Measurements from ENCODE around the gene PC.
"Not testable (repeated sequence)": the region's sequence is repeated elsewhere in the genome, so short reads cannot be mapped to it uniquely, and the experiment has no call there.

PC gene

DNA sequence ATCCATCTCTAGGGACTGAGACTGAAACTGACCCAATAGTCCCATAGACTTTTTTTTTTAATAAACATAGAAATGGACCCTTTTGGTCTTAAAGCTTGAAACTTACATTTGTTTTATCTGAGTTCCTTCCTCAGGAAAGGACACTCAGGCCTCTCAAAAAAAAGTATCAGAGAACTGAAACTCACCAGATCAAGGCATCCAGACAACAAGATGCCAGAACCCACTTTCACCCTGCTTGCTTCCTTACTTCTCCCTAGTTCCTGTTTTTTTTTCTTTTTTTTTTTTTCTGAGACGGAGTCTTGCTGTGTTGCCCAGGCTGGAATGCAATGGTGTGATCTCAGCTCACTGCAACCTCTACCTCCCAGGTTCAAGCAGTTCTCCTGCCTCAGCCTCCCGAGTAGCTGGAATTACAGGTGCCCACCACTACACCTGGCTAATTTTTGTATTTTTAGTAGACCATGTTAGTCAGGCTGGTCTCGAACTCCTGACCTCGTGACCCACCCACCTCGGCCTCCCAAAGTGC, 3.6 kb upstream of the PC start:
- H3K27me3 ChIP-seq (ENCODE audit: control insufficient read depth in 1 of 2, insufficient read depth in 1 of 2, low read length in 2 of 2); H3K18ac ChIP-seq (ENCODE audit: low read depth in 1 of 2, low read length in 2 of 2); H2BK120ac ChIP-seq (ENCODE audit: low read depth, low read length); H2BK12ac ChIP-seq (ENCODE audit: low read length in 2 of 2); H3K27ac ChIP-seq (ENCODE audit: low read length, poor library complexity, severe bottlenecking); H3K14ac ChIP-seq (ENCODE audit: low read length in 2 of 2); H4K91ac ChIP-seq (ENCODE audit: low read length); H2AK5ac ChIP-seq (ENCODE audit: low read length, severe bottlenecking); H3K9me3 ChIP-seq (ENCODE audit: control insufficient read depth, low read length); H3K36me3 ChIP-seq (ENCODE audit: control insufficient read depth in 1 of 2, insufficient read depth in 2 of 2, low read depth in 1 of 2, low read length in 2 of 2); H3K4me3 ChIP-seq (ENCODE audit: insufficient read depth in 1 of 2, low read depth in 1 of 2, low read length in 2 of 2); H2AFZ ChIP-seq (ENCODE audit: low read depth, low read length); H4K8ac ChIP-seq (ENCODE audit: low read length); H3K79me1 ChIP-seq (replicated peaks; ENCODE audit: low read length, poor library complexity, severe bottlenecking); H2BK15ac ChIP-seq (ENCODE audit: low read depth, poor library complexity, severe bottlenecking); H3K23ac ChIP-seq (ENCODE audit: low read length in 2 of 2); DNase-seq; H2BK5ac ChIP-seq (ENCODE audit: low read depth, low read length, poor library complexity, severe bottlenecking); H3K4me2 ChIP-seq (ENCODE audit: low read length, poor library complexity, severe bottlenecking); H3K9ac ChIP-seq (ENCODE audit: low read length); H3K4ac ChIP-seq (ENCODE audit: low read depth in 1 of 2, low read length in 2 of 2): not testable (repeated sequence)
- WGBS: 85% methylated on average over 4 of the region's 5 CpGs
- H3K4me1 ChIP-seq (ENCODE audit: control insufficient read depth, insufficient read depth, low read depth, low read length): peaks cover 13% of the 10 kb centered on the region

DNA sequence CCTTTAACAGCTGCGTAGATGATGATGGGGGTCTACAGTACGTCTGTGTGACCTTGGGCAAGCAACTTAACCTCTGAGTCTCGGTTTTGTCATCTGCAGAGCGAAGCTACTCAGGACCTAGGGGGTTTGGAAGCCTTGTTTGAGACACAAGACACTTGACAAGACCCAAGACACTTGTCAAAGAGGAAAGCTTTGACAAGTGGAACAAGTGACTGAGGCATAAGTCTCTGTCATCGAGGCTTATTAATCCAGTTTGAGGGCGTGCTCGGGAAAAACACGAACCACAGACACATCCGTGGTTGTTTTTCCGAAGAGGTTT, 732 bp upstream of the PC start:
- DNase-seq: no peak
- peak overlapping the region; percentile 75 for H3K9ac ChIP-seq (ENCODE audit: low read length)
- peak overlapping the region; percentile 44 to 77 for H3K4me3 ChIP-seq (ENCODE audit: insufficient read depth in 1 of 2, low read depth in 1 of 2, low read length in 2 of 2)
- WGBS: 64% methylated on average over 10 of the region's 10 CpGs
- peaks cover 0 to 4% of the 10 kb centered on the region in 2 experiments for H3K36me3 ChIP-seq (ENCODE audit: control insufficient read depth in 1 of 2, insufficient read depth in 2 of 2, low read depth in 1 of 2, low read length in 2 of 2)
- peak overlapping the region; percentile 21 for H2AFZ ChIP-seq (ENCODE audit: low read depth, low read length)
- no peaks in the 10 kb centered on the region for H3K9me3 ChIP-seq (ENCODE audit: control insufficient read depth, low read length)
- H3K79me1 ChIP-seq (replicated peaks; ENCODE audit: low read length, poor library complexity, severe bottlenecking): peaks cover 10% of the 10 kb centered on the region
- H4K8ac ChIP-seq (ENCODE audit: low read length): no peak overlapping the region
- no peak overlapping the region for H2BK15ac ChIP-seq (ENCODE audit: low read depth, poor library complexity, severe bottlenecking)
- peak overlapping the region in 1 of 2 experiments; percentile 23 for H2BK12ac ChIP-seq (ENCODE audit: low read length in 2 of 2)
- H3K18ac ChIP-seq (ENCODE audit: low read depth in 1 of 2, low read length in 2 of 2): peak overlapping the region in 1 of 2 experiments; percentile 52
- peak overlapping the region in 1 of 2 experiments; percentile 37 for H3K14ac ChIP-seq (ENCODE audit: low read length in 2 of 2)
- H3K27ac ChIP-seq (ENCODE audit: low read length, poor library complexity, severe bottlenecking): peak overlapping the region; percentile 10
- peak overlapping the region; percentile 80 for H3K4me2 ChIP-seq (ENCODE audit: low read length, poor library complexity, severe bottlenecking)
- no peak overlapping the region for H2AK5ac ChIP-seq (ENCODE audit: low read length, severe bottlenecking)
- H3K4me1 ChIP-seq (ENCODE audit: control insufficient read depth, insufficient read depth, low read depth, low read length): peaks cover 14% of the 10 kb centered on the region
- no peak overlapping the region for H4K91ac ChIP-seq (ENCODE audit: low read length)
- no peak overlapping the region for H2BK120ac ChIP-seq (ENCODE audit: low read depth, low read length)
- no peak overlapping the region for H3K4ac ChIP-seq (ENCODE audit: low read depth in 1 of 2, low read length in 2 of 2)
- H3K23ac ChIP-seq (ENCODE audit: low read length in 2 of 2): no peak overlapping the region
- no peaks in the 10 kb centered on the region for H3K27me3 ChIP-seq (ENCODE audit: control insufficient read depth in 1 of 2, insufficient read depth in 1 of 2, low read length in 2 of 2)
- H2BK5ac ChIP-seq (ENCODE audit: low read depth, low read length, poor library complexity, severe bottlenecking): no peak overlapping the region

DNA sequence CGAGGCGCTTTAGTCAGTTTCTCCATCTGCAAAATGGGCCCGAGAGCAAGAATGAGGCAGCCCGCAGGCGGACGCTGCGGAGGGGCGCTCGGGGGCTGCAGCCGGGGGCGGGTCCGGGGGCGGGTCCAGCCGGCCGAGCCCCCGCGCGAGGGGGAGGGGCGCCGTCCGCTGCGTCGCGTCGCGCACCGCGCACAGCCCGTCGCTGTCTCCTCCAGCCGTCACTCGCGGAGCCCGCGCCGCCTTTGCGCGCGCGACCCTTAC, 282 bp downstream of the PC start:
- Histone ChIP-seq H2BK5ac (ENCODE audit: low read depth, low read length, poor library complexity, severe bottlenecking) (no peak overlapping the region), H2AK5ac (ENCODE audit: low read length, severe bottlenecking) (no peak overlapping the region), H3K27me3 (ENCODE audit: control insufficient read depth in 1 of 2, insufficient read depth in 1 of 2, low read length in 2 of 2) (no peaks in the 10 kb centered on the region), H3K14ac (ENCODE audit: low read length in 2 of 2) (no peak overlapping the region), H4K91ac (ENCODE audit: low read length) (peak overlapping the region; percentile 52), H3K18ac (ENCODE audit: low read depth in 1 of 2, low read length in 2 of 2) (peak overlapping the region; percentile 55 to 63), H3K36me3 (ENCODE audit: control insufficient read depth in 1 of 2, insufficient read depth in 2 of 2, low read depth in 1 of 2, low read length in 2 of 2) (peaks cover 2 to 8% of the 10 kb centered on the region in 2 experiments), H2BK15ac (ENCODE audit: low read depth, poor library complexity, severe bottlenecking) (peak overlapping the region; percentile 46), H3K4me3 (ENCODE audit: insufficient read depth in 1 of 2, low read depth in 1 of 2, low read length in 2 of 2) (peak overlapping the region; percentile 87 to 93), H3K9me3 (ENCODE audit: control insufficient read depth, low read length) (no peaks in the 10 kb centered on the region), H3K79me1 (replicated peaks; ENCODE audit: low read length, poor library complexity, severe bottlenecking) (peaks cover 17% of the 10 kb centered on the region), H3K4me2 (ENCODE audit: low read length, poor library complexity, severe bottlenecking) (peak overlapping the region; percentile 91), H3K23ac (ENCODE audit: low read length in 2 of 2) (peak overlapping the region in 1 of 2 experiments; percentile 77), H4K8ac (ENCODE audit: low read length) (peak overlapping the region; percentile 8), H2AFZ (ENCODE audit: low read depth, low read length) (peak overlapping the region; percentile 58), H3K4ac (ENCODE audit: low read depth in 1 of 2, low read length in 2 of 2) (peak overlapping the region in 1 of 2 experiments; percentile 22), H3K4me1 (ENCODE audit: control insufficient read depth, insufficient read depth, low read depth, low read length) (peaks cover 14% of the 10 kb centered on the region), H2BK12ac (ENCODE audit: low read length in 2 of 2) (peak overlapping the region; percentile 30 to 87), H2BK120ac (ENCODE audit: low read depth, low read length) (no peak overlapping the region), H3K27ac (ENCODE audit: low read length, poor library complexity, severe bottlenecking) (peak overlapping the region; percentile 2), H3K9ac (ENCODE audit: low read length) (peak overlapping the region; percentile 88)
- under 1% methylated on average over 31 of the region's 40 CpGs for WGBS
- DNase-seq: no peak

DNA sequence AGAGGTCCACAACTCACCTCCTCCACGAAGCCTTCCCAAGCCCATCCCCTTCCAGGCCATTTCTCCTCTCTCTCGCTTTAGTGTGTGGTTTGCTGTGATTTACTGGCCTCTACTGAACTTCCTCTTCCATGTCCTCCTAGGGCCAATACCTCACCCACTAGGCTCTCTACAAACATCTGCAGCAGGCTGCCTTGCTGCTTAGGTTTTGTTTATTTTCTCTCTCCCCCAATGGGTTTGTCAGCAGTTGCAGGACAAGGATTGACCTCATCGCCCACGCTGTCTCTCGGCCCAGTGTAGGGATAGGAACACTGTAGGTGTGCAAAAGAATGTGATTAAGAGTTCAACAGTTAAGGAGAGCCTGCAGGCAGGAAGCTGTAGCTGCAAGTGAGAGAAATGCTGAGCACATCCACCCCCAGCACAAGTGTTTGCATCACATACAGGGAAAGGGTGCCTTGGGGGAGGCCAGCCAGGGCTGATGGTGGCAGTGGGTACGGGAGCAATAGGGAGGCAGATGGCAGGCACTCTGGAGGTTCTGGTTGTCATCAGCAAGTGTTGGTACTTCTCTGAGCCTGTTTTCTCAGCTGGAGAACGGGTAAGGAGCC, 1.4 kb downstream of the PC start:
- Histone ChIP-seq H3K23ac (ENCODE audit: low read length in 2 of 2) (no peak overlapping the region), H3K9me3 (ENCODE audit: control insufficient read depth, low read length) (no peaks in the 10 kb centered on the region)

More for the DNA sequence above, 1.4 kb downstream of the PC start:
- peak overlapping the region; percentile 88 for H3K9ac ChIP-seq (ENCODE audit: low read length)
- H3K4ac ChIP-seq (ENCODE audit: low read depth in 1 of 2, low read length in 2 of 2): no peak overlapping the region
- peaks cover 2 to 10% of the 10 kb centered on the region in 2 experiments for H3K36me3 ChIP-seq (ENCODE audit: control insufficient read depth in 1 of 2, insufficient read depth in 2 of 2, low read depth in 1 of 2, low read length in 2 of 2)
- peak overlapping the region; percentile 34 for H2AFZ ChIP-seq (ENCODE audit: low read depth, low read length)
- peak overlapping the region in 1 of 2 experiments; percentile 87 for H3K4me3 ChIP-seq (ENCODE audit: insufficient read depth in 1 of 2, low read depth in 1 of 2, low read length in 2 of 2)
- H4K8ac ChIP-seq (ENCODE audit: low read length): peak overlapping the region; percentile 28
- H3K4me2 ChIP-seq (ENCODE audit: low read length, poor library complexity, severe bottlenecking): peak overlapping the region; percentile 10
- peaks cover 19% of the 10 kb centered on the region for H3K79me1 ChIP-seq (replicated peaks; ENCODE audit: low read length, poor library complexity, severe bottlenecking)
- peak; percentile 92 for DNase-seq
- peak overlapping the region; percentile 70 for H3K27ac ChIP-seq (ENCODE audit: low read length, poor library complexity, severe bottlenecking)
- no peak overlapping the region for H2BK120ac ChIP-seq (ENCODE audit: low read depth, low read length)
- H3K27me3 ChIP-seq (ENCODE audit: control insufficient read depth in 1 of 2, insufficient read depth in 1 of 2, low read length in 2 of 2): no peaks in the 10 kb centered on the region
- no peak overlapping the region for H2AK5ac ChIP-seq (ENCODE audit: low read length, severe bottlenecking)
- H3K4me1 ChIP-seq (ENCODE audit: control insufficient read depth, insufficient read depth, low read depth, low read length): peaks cover 23% of the 10 kb centered on the region
- peak overlapping the region in 1 of 2 experiments; percentile 30 for H3K18ac ChIP-seq (ENCODE audit: low read depth in 1 of 2, low read length in 2 of 2)
- H2BK15ac ChIP-seq (ENCODE audit: low read depth, poor library complexity, severe bottlenecking): no peak overlapping the region
- 21% methylated on average over 7 of the region's 7 CpGs for WGBS
- no peak overlapping the region for H3K14ac ChIP-seq (ENCODE audit: low read length in 2 of 2)
- H4K91ac ChIP-seq (ENCODE audit: low read length): no peak overlapping the region
- no peak overlapping the region for H2BK5ac ChIP-seq (ENCODE audit: low read depth, low read length, poor library complexity, severe bottlenecking)
- H2BK12ac ChIP-seq (ENCODE audit: low read length in 2 of 2): peak overlapping the region; percentile 18 to 68
